Esophagus muscularis mucosa (tissue), 4 donors: Measurements from ENCODE around the gene ZC3H10. TPM values are rescaled to one million over a fixed set of nuclear protein-coding genes. Genes with fewer than 3 reads are reported as not detected.

Experiments
- DNase-seq: peaks from one replicate; pipeline ENCODE4 v3.0.0-alpha.2; 2017; ENCODE audit errors: extremely low spot score
- H3K27ac ChIP-seq, 4 donors: fragments of 200-600 bp; sonication (generic); replicated peaks in 1 of 4; 1 replicate in 3 of 4; 2 replicates in 1 of 4; pipeline ENCODE4 v1.5.1; 2016 to 2019; ENCODE audit warnings: mild to moderate bottlenecking in 1 of 4
- H3K27me3 ChIP-seq, 4 donors: fragments of 200-600 bp; sonication (generic); one replicate each; pipeline versions ENCODE4 v1.5.1 to v1.6.0; 2016 to 2019
- H3K36me3 ChIP-seq, 4 donors: fragments of 200-600 bp; sonication (generic); one replicate each; pipeline ENCODE4 v1.5.1; 2016 to 2019
- H3K4me1 ChIP-seq, 4 donors: fragments of 200-600 bp; sonication (generic); one replicate each; pipeline ENCODE4 v1.5.1; 2016 to 2019
- H3K4me3 ChIP-seq, 4 donors: fragments of 200-600 bp; sonication (generic); 1 replicate in 2 of 4; 2 replicates in 2 of 4; pipeline ENCODE4 v1.5.1; 2016 to 2019; ENCODE audit warnings: mild to moderate bottlenecking in 4 of 4, moderate library complexity in 1 of 4
- H3K9me3 ChIP-seq, 4 donors: fragments of 200-600 bp; sonication (generic); 1 replicate in 3 of 4; 2 replicates in 1 of 4; pipeline ENCODE4 v1.5.1; 2016 to 2019
- CTCF ChIP-seq, 3 experiments: fragments of 200-600 bp in 2 of 3; fragments of 450-650 bp in 1 of 3; sonication (generic) in 2 of 3; IDR thresholded peaks; one replicate each; pipeline ENCODE4 v1.5.1; 2017 to 2019; ENCODE audit warnings: antibody characterized with exemption in 3 of 3, mild to moderate bottlenecking in 2 of 3, moderate library complexity in 1 of 3
- EP300 ChIP-seq: sonication (generic); formaldehyde crosslinking; IDR thresholded peaks from one replicate; pipeline ENCODE4 v1.6.1; 2017; ENCODE audit warnings: antibody characterized with exemption
- POLR2A ChIP-seq: fragments of 450-650 bp; IDR thresholded peaks from one replicate; pipeline ENCODE4 v1.6.1; 2017; ENCODE audit warnings: antibody characterized with exemption, moderate library complexity, mild to moderate bottlenecking, low read depth
- POLR2AphosphoS5 ChIP-seq, 2 donors: sonication (generic); formaldehyde crosslinking; IDR thresholded peaks; one replicate each; pipeline ENCODE4 v1.6.1; 2017; ENCODE audit warnings: antibody characterized with exemption in 2 of 2
- WGBS: methylation state at CpG from one replicate; pipeline ENCODE4 v1.1.5; 2018; 5-methylcytosine and 5-hydroxymethylcytosine counted together
- intact Hi-C: fragments of 100-400 bp; cut with DNase I; formaldehyde crosslinking; loops from one replicate; pipeline ENCODE4 v1.15.1; 2023
- total RNA-seq, 4 donors: library from RNA; depleted of rRNA; stranded (reverse); fragments of >200 nt; gene quantifications; one replicate each; pipeline versions ENCODE4 v1.1.0 to v1.2.1, GENCODE V29; 2016

The ZC3H10 gene
- total RNA-seq, 4 donors from 2014 or later, result 5.0 to 7.9 (median 6.6) TPM

- H3K4me3 ChIP-seq, result peak within 1 kb of the TSS; percentile 67 to 77 (median 70)
- H3K4me1 ChIP-seq, result peaks cover 23 to 44% (median 40%) of the 10 kb centered on the region in 4 donors
- 1% methylated on average over 31 of the region's 37 CpGs for WGBS
- H3K27ac ChIP-seq, result peak within 1 kb of the TSS; percentile 89 to 95 (median 94)
- H3K9me3 ChIP-seq, result no peaks in the 10 kb centered on the region
- H3K36me3 ChIP-seq, result peaks cover 0 to 4% (median 0%) of the 10 kb centered on the region in 4 donors
- DNase-seq, result peak; percentile 98
- peak in 1 of 3 experiments; percentile 25 for TF ChIP-seq CTCF (IDR thresholded peaks at IDR 0.05)
- peak; percentile 83 to 98 for TF ChIP-seq POLR2AphosphoS5 (IDR thresholded peaks at IDR 0.05)
- no peak for TF ChIP-seq POLR2A
- TF ChIP-seq EP300, result no peak
- intact Hi-C loops, result no loop called here
- no peaks in the 10 kb centered on the region for H3K27me3 ChIP-seq
Observed at GRCh38 chr12:56152132-56152755, 34.2 kb downstream of the ZC3H10 start, which contains the start of gene MYL6B. Gene MYL6B, plus strand, starts transcription at chr12:56152587. Its CDS starts 1,332 bp downstream, at chr12:56153919.

- WGBS, result 5% methylated on average over 7 of the region's 8 CpGs
- H3K27ac ChIP-seq, result peak overlapping the region; percentile 89 to 95 (median 94)
Observed at GRCh38 chr12:56152756-56153677, 35.0 kb downstream of the ZC3H10 start.

GRCh38 chr12:56153678-56154065 is 35.6 kb downstream of the ZC3H10 start:
- H3K9me3 ChIP-seq, result no peaks in the 10 kb centered on the region
- no peak overlapping the region for H3K4me3 ChIP-seq
- peaks cover 25 to 47% (median 41%) of the 10 kb centered on the region in 4 donors for H3K4me1 ChIP-seq
- intact Hi-C loops, result no loop called here
- TF ChIP-seq EP300 (no peak), CTCF (IDR thresholded peaks at IDR 0.05) (no peak), POLR2AphosphoS5 (IDR thresholded peaks at IDR 0.05) (no peak), POLR2A (no peak)
- H3K27ac ChIP-seq, result no peak overlapping the region
- WGBS, result 83% methylated on average over 5 of the region's 5 CpGs
- H3K27me3 ChIP-seq, result no peaks in the 10 kb centered on the region
- DNase-seq, result no peak
- peaks cover 0 to 4% (median 0%) of the 10 kb centered on the region in 4 donors for H3K36me3 ChIP-seq

More at GRCh38 chr12:56152756-56153677, 35.0 kb downstream of the ZC3H10 start:
- Histone ChIP-seq H3K4me1 (peaks cover 25 to 47% (median 41%) of the 10 kb centered on the region in 4 donors), H3K36me3 (peaks cover 0 to 4% (median 0%) of the 10 kb centered on the region in 4 donors), H3K4me3 (peak overlapping the region; percentile 67 to 77 (median 70)), H3K9me3 (no peaks in the 10 kb centered on the region), H3K27me3 (no peaks in the 10 kb centered on the region)
- intact Hi-C loops, result no loop called here
- no peak for TF ChIP-seq EP300
- no peak for TF ChIP-seq POLR2AphosphoS5 (IDR thresholded peaks at IDR 0.05)
- no peak for TF ChIP-seq POLR2A
- TF ChIP-seq CTCF (IDR thresholded peaks at IDR 0.05), result no peak
- no peak for DNase-seq

GRCh38 chr12:56154246-56154771 is 36.2 kb downstream of the ZC3H10 start:
- Histone ChIP-seq H3K27ac (no peak overlapping the region), H3K9me3 (no peaks in the 10 kb centered on the region), H3K4me1 (peaks cover 25 to 47% (median 42%) of the 10 kb centered on the region in 4 donors), H3K4me3 (no peak overlapping the region), H3K27me3 (no peaks in the 10 kb centered on the region), H3K36me3 (peaks cover 0 to 5% (median under 1%) of the 10 kb centered on the region in 4 donors)
- no peak for TF ChIP-seq EP300
- no peak for TF ChIP-seq POLR2AphosphoS5 (IDR thresholded peaks at IDR 0.05)
- no peak for TF ChIP-seq CTCF (IDR thresholded peaks at IDR 0.05)
- TF ChIP-seq POLR2A, result no peak
- DNase-seq, result no peak
- WGBS, result 83% methylated on average over 1 of the region's 1 CpG
- intact Hi-C loops, result no loop called here
